T-helper 2 cell treated with Interferon-gamma antibody and Interleukin-4, amounts not matched to agents 5 μg/mL and 100 μg/mL, for 36 hours (primary cell): ENCODE results near the gene TIMP3.

Experiments
- DNase-seq: peaks from one replicate; pipeline ENCODE4 v3.0.0; 2021; ENCODE audit warnings: low spot score
- H3K27ac Mint-ChIP-seq: one replicate; pipeline ENCODE4 v1.8.0; 2021; ENCODE audit warnings: mild to moderate bottlenecking, mixed read lengths
- H3K27me3 Mint-ChIP-seq: one replicate; pipeline ENCODE4 v1.8.0; 2021; ENCODE audit warnings: low read depth, mixed read lengths
- H3K36me3 Mint-ChIP-seq: one replicate; pipeline ENCODE4 v1.8.0; 2021; ENCODE audit warnings: low read depth, mixed read lengths
- H3K4me1 Mint-ChIP-seq: one replicate; pipeline ENCODE4 v1.8.0; 2021; ENCODE audit warnings: low read depth, mixed read lengths
- H3K4me3 Mint-ChIP-seq: one replicate; pipeline ENCODE4 v1.8.0; 2022; ENCODE audit warnings: mild to moderate bottlenecking, moderate library complexity, mixed read lengths
- H3K9me3 Mint-ChIP-seq: one replicate; pipeline ENCODE4 v1.8.0; 2021; ENCODE audit warnings: mixed read lengths

TIMP3 gene

DNA sequence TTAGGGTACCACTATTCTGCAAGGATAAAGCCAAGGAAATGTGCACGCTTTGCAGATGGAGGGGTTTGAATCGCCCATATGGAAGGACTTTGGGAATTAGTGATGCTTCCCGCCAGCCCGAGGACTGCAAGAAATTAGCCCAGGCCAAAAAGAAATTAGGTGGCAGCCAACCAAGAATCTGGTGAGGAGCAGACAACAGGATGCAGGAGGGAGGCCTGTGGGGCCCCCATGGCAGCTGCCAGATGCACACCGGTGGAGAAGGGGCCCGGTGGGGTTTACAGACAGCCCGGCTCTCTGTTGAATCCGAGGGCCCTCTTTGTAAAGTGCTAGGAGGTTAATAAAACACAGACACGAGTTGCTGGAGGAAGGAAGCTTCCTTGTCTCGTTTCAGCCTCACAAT, 73.5 kb downstream of the TIMP3 start:
- Mint-ChIP-seq H3K4me1 (no peaks in the 10 kb centered on the region), H3K4me3 (no peak overlapping the region), H3K27ac (no peak overlapping the region), H3K27me3 (no peaks in the 10 kb centered on the region), H3K36me3 (no peaks in the 10 kb centered on the region), H3K9me3 (no peaks in the 10 kb centered on the region)
- no peak for DNase-seq

- Mint-ChIP-seq H3K27me3 (no peaks in the 10 kb centered on the region), H3K9me3 (no peaks in the 10 kb centered on the region), H3K36me3 (no peaks in the 10 kb centered on the region), H3K4me3 (no peak overlapping the region), H3K4me1 (peaks cover 5% of the 10 kb centered on the region), H3K27ac (no peak overlapping the region)
- no peak for DNase-seq
These were observed 75.0 kb downstream of the TIMP3 start for GRCh38 chr22:32876516-32876915.

DNA sequence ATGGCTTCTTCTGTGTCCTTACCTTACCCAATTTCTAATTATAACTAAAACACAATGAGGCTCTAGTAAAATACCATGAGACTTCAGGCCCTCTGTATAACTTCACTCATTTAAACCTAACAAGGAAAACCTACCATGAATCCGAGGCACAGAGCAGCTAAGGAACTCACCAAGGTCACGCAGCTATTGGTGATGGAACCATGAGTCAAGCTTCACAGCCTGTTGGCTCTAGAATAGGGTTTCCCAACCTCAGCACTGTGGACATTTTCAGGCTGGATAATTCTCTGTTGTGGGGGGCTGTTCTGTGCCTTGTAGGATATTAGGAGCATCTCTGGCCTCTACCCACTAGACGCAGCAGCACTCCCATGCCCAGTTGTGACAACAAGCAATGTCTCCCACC, 75.7 kb downstream of the TIMP3 start:
- no peak for DNase-seq
- Mint-ChIP-seq H3K27me3 (no peaks in the 10 kb centered on the region), H3K36me3 (no peaks in the 10 kb centered on the region), H3K9me3 (no peaks in the 10 kb centered on the region), H3K4me1 (peaks cover 5% of the 10 kb centered on the region), H3K27ac (no peak overlapping the region), H3K4me3 (no peak overlapping the region)

DNA sequence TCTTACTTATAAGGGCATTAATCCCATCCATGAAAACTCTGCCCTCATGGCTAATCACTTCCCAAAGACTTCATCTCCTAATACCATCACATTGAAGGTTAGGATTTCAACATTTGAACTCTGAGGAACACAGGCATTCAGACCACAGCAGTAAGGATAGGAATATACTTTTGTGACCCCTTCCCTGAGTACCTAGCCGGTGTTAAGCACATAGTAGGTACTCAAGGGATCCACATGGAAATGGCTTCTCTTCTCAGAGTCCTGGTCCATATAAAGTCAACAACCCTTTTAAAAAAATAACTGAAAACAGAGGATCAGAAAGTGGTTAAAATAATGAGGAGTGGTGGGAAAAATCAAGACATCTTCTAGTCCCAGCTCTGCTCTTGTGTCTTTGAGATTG, 78.0 kb downstream of the TIMP3 start:
- Mint-ChIP-seq H3K4me3 (no peak overlapping the region), H3K9me3 (no peaks in the 10 kb centered on the region), H3K27me3 (no peaks in the 10 kb centered on the region), H3K27ac (no peak overlapping the region), H3K4me1 (peaks cover 5% of the 10 kb centered on the region), H3K36me3 (no peaks in the 10 kb centered on the region)
- DNase-seq = no peak

DNA sequence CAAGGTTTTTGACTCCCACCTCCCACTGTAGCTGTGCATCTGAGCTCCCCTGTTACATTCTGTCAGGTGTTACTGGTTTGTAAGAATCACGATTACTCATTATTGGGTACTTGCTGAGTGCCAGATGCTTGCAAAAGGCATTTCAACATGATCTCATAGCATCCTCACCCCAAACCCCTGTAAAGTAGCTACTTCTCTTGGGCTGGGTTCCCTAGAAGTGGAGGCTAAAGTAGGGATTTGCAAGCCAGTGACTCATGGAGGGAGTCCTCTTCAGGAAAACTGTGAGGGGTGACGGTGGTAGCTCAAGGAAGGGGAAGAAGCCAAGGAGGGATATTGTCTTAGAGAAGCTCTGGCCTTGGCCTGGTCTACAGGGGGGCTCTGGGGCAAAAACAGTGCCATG, 78.6 kb downstream of the TIMP3 start:
- no peak overlapping the region for H3K4me3 Mint-ChIP-seq
- no peaks in the 10 kb centered on the region for H3K36me3 Mint-ChIP-seq
- H3K27me3 Mint-ChIP-seq = no peaks in the 10 kb centered on the region
- peaks cover 5% of the 10 kb centered on the region for H3K4me1 Mint-ChIP-seq
- H3K9me3 Mint-ChIP-seq = no peaks in the 10 kb centered on the region
- no peak overlapping the region for H3K27ac Mint-ChIP-seq
- no peak for DNase-seq

DNA sequence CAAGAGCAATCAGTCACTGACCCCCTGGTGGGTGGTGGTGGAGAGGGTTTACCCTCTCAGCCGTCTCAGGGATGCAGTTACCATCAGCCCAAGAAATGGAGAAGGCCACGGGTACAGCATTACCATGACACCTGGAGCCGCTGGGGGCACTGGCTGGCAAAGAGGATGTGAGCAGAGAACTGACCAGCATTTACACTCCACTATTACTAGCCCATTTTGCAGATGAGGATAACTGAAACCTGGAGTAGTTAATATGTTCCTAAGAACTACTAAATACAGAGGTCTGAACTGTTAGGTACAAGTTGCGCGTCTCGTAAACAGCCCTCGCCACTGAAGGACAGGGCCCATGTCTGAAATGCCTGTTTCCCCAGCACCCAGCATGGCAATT, 79.0 kb downstream of the TIMP3 start:
- Mint-ChIP-seq H3K4me1 (peaks cover 5% of the 10 kb centered on the region), H3K36me3 (no peaks in the 10 kb centered on the region), H3K9me3 (no peaks in the 10 kb centered on the region), H3K27ac (no peak overlapping the region), H3K27me3 (no peaks in the 10 kb centered on the region), H3K4me3 (no peak overlapping the region)
- DNase-seq = no peak

- peaks cover 5% of the 10 kb centered on the region for H3K4me1 Mint-ChIP-seq
- H3K36me3 Mint-ChIP-seq = no peaks in the 10 kb centered on the region
- H3K27me3 Mint-ChIP-seq = no peaks in the 10 kb centered on the region
- H3K4me3 Mint-ChIP-seq = no peak overlapping the region
- DNase-seq = no peak
- no peak overlapping the region for H3K27ac Mint-ChIP-seq
- H3K9me3 Mint-ChIP-seq = no peaks in the 10 kb centered on the region
These were observed 79.5 kb downstream of the TIMP3 start for GRCh38 chr22:32880893-32881596.

- no peaks in the 10 kb centered on the region for H3K27me3 Mint-ChIP-seq
- H3K9me3 Mint-ChIP-seq = no peaks in the 10 kb centered on the region
- H3K4me1 Mint-ChIP-seq = peaks cover 5% of the 10 kb centered on the region
- H3K36me3 Mint-ChIP-seq = no peaks in the 10 kb centered on the region
- H3K4me3 Mint-ChIP-seq = no peak overlapping the region
- no peak for DNase-seq
- H3K27ac Mint-ChIP-seq = no peak overlapping the region
These were observed 80.9 kb downstream of the TIMP3 start for GRCh38 chr22:32882360-32882755.

DNA sequence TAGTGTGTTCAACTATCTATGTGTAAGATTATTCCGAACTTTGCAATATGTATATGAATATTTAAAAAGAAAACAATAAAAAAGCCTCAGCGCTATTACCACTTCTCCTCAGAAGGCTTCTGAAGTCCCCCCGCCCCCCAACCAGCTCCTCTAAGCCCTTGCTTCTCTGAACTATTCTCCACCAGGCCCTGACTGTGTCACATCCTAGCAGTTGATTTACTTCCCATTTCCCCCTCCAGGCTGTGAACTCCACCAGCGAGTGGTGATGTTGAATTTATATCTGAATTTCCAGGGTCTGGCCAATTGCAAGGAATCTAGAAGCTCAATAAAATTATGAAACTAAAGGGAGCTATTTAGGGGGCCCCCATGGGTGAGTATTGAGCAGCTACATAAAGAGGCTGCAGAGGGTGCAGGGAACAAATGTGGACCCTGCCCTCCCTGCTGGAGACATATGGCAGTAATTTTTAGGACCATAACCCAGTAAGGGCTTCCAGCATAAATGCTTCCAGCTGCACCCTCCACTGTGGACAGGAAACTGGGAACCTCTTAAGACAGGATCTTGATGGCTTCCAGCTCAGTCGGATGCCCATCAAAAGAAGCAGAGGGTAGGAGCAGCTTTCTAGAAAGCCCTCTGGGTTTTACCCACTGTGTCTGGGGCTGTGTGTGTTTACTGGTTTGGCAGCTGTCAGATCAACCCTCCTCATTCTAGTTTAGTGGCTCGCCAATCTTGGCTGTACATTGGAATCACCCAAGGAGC, 81.4 kb downstream of the TIMP3 start:
- Mint-ChIP-seq H3K27me3 (no peaks in the 10 kb centered on the region), H3K9me3 (no peaks in the 10 kb centered on the region), H3K27ac (no peak overlapping the region), H3K36me3 (no peaks in the 10 kb centered on the region), H3K4me3 (no peak overlapping the region), H3K4me1 (peaks cover 5% of the 10 kb centered on the region)
- no peak for DNase-seq

DNA sequence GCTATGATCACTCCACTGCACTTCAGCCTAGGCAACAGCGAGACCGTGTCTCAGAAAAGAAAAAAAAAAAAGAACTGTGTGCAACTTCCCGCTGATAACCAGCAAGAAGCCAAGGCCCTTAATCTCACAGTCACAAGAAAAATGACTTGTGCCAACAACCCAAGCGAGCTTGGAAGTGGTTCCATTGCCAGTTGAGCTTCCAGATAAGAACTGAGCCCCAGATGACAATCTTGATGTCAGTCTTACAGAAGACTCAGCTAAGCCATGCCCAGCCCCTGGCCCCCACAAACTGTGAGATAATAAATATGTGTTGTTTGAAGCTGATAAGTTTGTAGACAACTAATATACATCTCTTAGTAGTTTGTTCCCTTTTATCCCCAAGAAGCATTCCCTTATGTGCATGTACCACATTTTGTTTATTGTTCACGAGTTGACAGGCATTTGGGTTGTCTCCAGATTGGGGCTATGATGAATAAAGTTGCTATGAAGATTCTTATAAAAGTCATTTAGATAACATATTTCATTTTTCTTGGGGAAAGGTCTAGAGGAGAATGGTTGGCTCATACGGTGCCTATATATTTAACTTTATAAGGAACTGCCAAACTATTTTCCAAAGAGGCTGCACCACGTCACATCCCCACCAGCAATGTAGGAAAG, 85.9 kb downstream of the TIMP3 start:
- no peaks in the 10 kb centered on the region for H3K4me1 Mint-ChIP-seq
- no peak overlapping the region for H3K27ac Mint-ChIP-seq
- H3K27me3 Mint-ChIP-seq = no peaks in the 10 kb centered on the region
- H3K36me3 Mint-ChIP-seq = no peaks in the 10 kb centered on the region
- H3K4me3 Mint-ChIP-seq = no peak overlapping the region
- no peak for DNase-seq
- H3K9me3 Mint-ChIP-seq = no peaks in the 10 kb centered on the region

DNA sequence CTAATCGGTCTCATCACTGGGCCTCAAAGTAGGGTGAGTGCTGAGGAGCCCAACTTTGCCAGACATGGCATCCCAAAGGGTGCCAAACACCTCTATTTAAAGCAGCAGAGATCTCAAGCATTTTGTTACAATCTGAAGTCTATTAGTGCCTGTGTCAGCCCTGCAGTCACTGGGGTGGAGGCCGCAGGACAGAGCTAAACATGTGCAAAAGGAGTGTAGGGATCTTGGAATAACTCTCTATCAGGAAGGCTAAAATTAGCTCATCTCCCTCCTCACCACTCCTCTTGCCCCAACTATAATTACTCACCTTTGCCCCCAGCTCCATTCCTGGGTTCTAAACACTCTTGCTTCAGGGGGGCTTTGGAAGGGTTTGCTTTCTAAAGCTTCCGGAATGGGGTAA, 87.5 kb downstream of the TIMP3 start:
- H3K4me3 Mint-ChIP-seq = no peak overlapping the region
- no peak for DNase-seq
- no peaks in the 10 kb centered on the region for H3K4me1 Mint-ChIP-seq
- no peaks in the 10 kb centered on the region for H3K36me3 Mint-ChIP-seq
- H3K27me3 Mint-ChIP-seq = no peaks in the 10 kb centered on the region
- H3K27ac Mint-ChIP-seq = no peak overlapping the region
- no peaks in the 10 kb centered on the region for H3K9me3 Mint-ChIP-seq

- no peak for DNase-seq
- Mint-ChIP-seq H3K27me3 (no peaks in the 10 kb centered on the region), H3K4me1 (no peaks in the 10 kb centered on the region), H3K9me3 (no peaks in the 10 kb centered on the region), H3K4me3 (no peak overlapping the region), H3K36me3 (no peaks in the 10 kb centered on the region), H3K27ac (no peak overlapping the region)
These were observed 95.4 kb downstream of the TIMP3 start for GRCh38 chr22:32896891-32897290.

DNA sequence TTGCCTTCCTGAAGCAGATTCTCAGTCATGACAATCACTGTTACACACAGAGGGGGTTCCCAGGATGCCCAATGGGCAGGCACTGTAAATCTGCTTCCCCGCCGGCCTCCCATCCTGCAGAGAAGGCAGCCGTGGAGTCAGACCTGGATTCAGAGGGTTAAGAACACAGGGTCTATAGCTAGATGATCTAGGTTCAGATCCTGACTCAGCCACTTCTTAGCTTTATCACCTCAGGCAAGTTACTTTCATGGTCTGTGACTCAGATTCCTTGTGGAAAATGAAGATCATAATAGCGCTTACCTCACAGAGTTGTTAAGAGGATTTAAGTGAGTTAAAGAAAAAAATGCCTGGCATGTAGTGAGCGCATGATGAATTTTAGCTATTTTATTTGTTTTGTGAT, 95.9 kb downstream of the TIMP3 start:
- Mint-ChIP-seq H3K27me3 (no peaks in the 10 kb centered on the region), H3K4me1 (no peaks in the 10 kb centered on the region)

DNA sequence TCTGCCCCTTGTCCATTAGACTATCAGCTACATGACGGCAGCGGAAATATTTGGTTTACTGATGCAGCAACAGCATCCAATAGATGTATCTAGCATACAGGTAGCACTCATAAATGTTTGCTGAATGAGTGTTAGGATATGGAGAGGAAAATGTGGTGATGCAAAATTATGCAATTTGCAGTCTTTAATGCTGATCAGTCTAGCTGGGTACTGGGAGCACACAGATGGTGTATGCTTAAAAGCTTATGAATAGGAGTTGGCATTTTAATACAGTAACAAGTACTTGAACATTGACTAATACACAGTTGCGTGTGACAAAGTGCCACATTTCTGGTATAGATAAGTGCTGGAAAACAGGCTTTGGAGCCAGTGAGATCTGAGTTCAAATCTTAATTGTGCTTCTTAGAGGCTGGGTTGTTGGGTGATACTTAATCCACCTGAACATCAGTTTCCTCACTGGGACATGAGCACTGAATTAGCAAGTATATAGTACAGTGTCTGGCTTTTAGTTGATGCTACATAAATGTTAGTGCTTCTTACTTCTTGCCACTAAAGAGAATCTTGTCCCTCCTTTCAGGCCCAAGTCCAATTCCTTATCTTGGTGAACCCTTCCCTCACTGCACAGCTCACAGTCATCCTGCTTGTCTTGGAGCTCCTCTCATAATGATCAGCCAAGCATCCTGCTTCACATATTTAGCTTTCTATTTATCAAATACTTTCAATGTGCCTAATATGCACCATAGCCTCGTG, 99.6 kb downstream of the TIMP3 start:
- DNase-seq = no peak
- no peaks in the 10 kb centered on the region for H3K4me1 Mint-ChIP-seq

More for the DNA sequence above, 95.9 kb downstream of the TIMP3 start:
- no peak overlapping the region for H3K4me3 Mint-ChIP-seq
- H3K27ac Mint-ChIP-seq = no peak overlapping the region
- H3K9me3 Mint-ChIP-seq = no peaks in the 10 kb centered on the region
- H3K36me3 Mint-ChIP-seq = no peaks in the 10 kb centered on the region
- no peak for DNase-seq

More for the DNA sequence above, 99.6 kb downstream of the TIMP3 start:
- Mint-ChIP-seq H3K36me3 (no peaks in the 10 kb centered on the region), H3K27me3 (no peaks in the 10 kb centered on the region), H3K4me3 (no peak overlapping the region), H3K9me3 (no peaks in the 10 kb centered on the region), H3K27ac (no peak overlapping the region)
